ENCODE data around the gene TBCE. TPM values are rescaled to one million over a fixed set of nuclear protein-coding genes. Genes with fewer than 3 reads are reported as not detected.

The TBCE gene
- total RNA-seq, 1 donor, result 5.0 TPM

GRCh38 chr1:235483090-235483489, 115.9 kb downstream of the TBCE start:
- H3K9me3 ChIP-seq (ENCODE audit: low read depth, low read length), result no peaks in the 10 kb centered on the region
- H3K4me1 ChIP-seq (ENCODE audit: insufficient read depth, low read length), result no peaks in the 10 kb centered on the region
- no peaks in the 10 kb centered on the region for H3K27me3 ChIP-seq (ENCODE audit: insufficient read depth, low read length)
- H3K4me3 ChIP-seq (ENCODE audit: low read length), result no peak overlapping the region

GRCh38 chr1:235485558-235485957, 118.3 kb downstream of the TBCE start:
- Histone ChIP-seq H3K4me3 (ENCODE audit: low read length) (no peak overlapping the region), H3K27me3 (ENCODE audit: insufficient read depth, low read length) (no peaks in the 10 kb centered on the region), H3K9me3 (ENCODE audit: low read depth, low read length) (no peaks in the 10 kb centered on the region), H3K4me1 (ENCODE audit: insufficient read depth, low read length) (no peaks in the 10 kb centered on the region)

- no peaks in the 10 kb centered on the region for H3K27me3 ChIP-seq (ENCODE audit: insufficient read depth, low read length)
- no peaks in the 10 kb centered on the region for H3K9me3 ChIP-seq (ENCODE audit: low read depth, low read length)
- no peak overlapping the region for H3K4me3 ChIP-seq (ENCODE audit: low read length)
- H3K4me1 ChIP-seq (ENCODE audit: insufficient read depth, low read length), result no peaks in the 10 kb centered on the region
Observed at GRCh38 chr1:235486321-235486720, 119.1 kb downstream of the TBCE start.

DNA sequence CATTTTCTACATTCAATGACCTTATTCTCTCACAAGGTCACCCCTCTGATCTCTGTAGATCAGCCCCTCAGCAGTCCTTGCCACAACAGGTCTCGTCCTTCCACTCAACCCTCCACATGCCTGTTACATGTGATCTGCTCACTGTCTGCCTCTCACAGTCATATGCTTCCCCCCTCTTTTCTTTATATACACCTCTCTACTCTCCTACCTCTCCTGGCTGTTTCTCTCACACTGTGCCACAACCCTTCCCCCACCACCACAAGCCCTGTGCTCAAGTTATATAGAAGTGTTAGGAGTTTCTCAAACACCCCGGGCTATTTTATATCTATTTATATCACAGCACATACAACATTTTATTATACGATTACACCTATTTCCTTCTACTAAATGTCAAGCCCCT, 124.4 kb downstream of the TBCE start:
- Histone ChIP-seq H3K27me3 (ENCODE audit: insufficient read depth, low read length) (no peaks in the 10 kb centered on the region), H3K4me3 (ENCODE audit: low read length) (no peak overlapping the region), H3K4me1 (ENCODE audit: insufficient read depth, low read length) (no peaks in the 10 kb centered on the region), H3K9me3 (ENCODE audit: low read depth, low read length) (no peaks in the 10 kb centered on the region)

DNA sequence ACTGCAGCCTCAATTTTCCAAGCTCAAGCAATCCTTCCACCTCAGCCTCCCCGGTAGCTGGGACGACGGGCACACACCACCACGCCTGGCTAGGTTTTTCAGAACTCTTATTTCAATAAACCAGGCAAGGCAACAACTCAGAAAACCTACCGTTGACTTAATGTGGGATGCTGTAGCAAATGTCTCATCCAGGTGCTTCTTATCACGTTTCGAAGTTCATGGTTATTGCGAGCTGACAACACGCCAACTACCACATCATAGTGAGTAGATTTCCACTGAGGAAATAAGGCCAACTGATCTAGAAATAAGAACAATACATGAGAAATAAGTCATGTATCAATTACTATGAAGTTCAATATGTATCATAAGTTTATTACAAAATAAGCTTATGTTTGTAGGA, 127.3 kb downstream of the TBCE start:
- Histone ChIP-seq H3K9me3 (ENCODE audit: low read depth, low read length) (no peaks in the 10 kb centered on the region), H3K4me1 (ENCODE audit: insufficient read depth, low read length) (no peaks in the 10 kb centered on the region), H3K27me3 (ENCODE audit: insufficient read depth, low read length) (no peaks in the 10 kb centered on the region), H3K4me3 (ENCODE audit: low read length) (no peak overlapping the region)

GRCh38 chr1:235495030-235495429, 127.8 kb downstream of the TBCE start:
- H3K4me1 ChIP-seq (ENCODE audit: insufficient read depth, low read length), result no peaks in the 10 kb centered on the region
- H3K9me3 ChIP-seq (ENCODE audit: low read depth, low read length), result no peaks in the 10 kb centered on the region
- H3K27me3 ChIP-seq (ENCODE audit: insufficient read depth, low read length), result no peaks in the 10 kb centered on the region
- H3K4me3 ChIP-seq (ENCODE audit: low read length), result no peak overlapping the region

- Histone ChIP-seq H3K4me3 (ENCODE audit: low read length) (no peak overlapping the region), H3K27me3 (ENCODE audit: insufficient read depth, low read length) (no peaks in the 10 kb centered on the region), H3K9me3 (ENCODE audit: low read depth, low read length) (no peaks in the 10 kb centered on the region), H3K4me1 (ENCODE audit: insufficient read depth, low read length) (no peaks in the 10 kb centered on the region)
Observed at GRCh38 chr1:235495551-235495950, 128.3 kb downstream of the TBCE start.

DNA sequence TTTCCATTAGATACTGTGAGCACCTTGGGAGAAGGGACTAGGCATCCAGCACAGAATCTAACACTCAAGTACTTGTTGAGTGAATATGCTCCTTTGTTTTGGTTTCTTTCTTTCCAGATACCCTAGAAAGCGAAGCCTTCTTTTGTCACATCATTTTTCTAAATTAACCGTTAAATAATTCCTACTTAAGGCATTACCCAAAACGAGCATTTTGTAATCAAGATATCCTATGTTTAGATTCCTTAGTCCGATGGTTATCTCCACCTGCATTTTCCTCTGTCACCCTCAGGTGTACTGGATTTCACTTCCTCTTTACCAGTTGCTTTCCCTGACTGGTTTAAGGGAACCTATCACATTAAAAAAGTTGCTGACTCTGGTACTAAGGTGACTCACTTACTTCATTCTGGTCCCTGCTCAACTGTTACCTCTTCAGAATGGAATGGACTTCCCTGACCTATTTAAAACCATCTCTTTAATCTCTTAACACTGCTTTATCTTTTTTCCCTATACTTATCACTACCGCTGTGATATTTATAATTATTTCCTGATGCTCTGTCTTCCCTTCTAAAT, 133.8 kb downstream of the TBCE start:
- no peaks in the 10 kb centered on the region for H3K27me3 ChIP-seq (ENCODE audit: insufficient read depth, low read length)
- H3K9me3 ChIP-seq (ENCODE audit: low read depth, low read length), result no peaks in the 10 kb centered on the region
- H3K4me3 ChIP-seq (ENCODE audit: low read length), result no peak overlapping the region
- H3K4me1 ChIP-seq (ENCODE audit: insufficient read depth, low read length), result peaks cover 21% of the 10 kb centered on the region

Other genes starting within 250 kb of the TBCE start
- gene TOMM20, start 238.6 kb upstream of the TBCE start, total RNA-seq, result 89.1 TPM
- gene RBM34, start 206.2 kb upstream of the TBCE start, total RNA-seq, result 139 TPM
- gene ARID4B, start 39.2 kb upstream of the TBCE start, total RNA-seq, result 254 TPM
- gene GGPS1, start 38.9 kb upstream of the TBCE start, total RNA-seq, result 23.3 TPM
- gene B3GALNT2, start 137.0 kb downstream of the TBCE start, total RNA-seq, result 6.5 TPM

All from mononuclear cell (primary cell).